ENCODE measurements around the gene DNAI2.

DNA sequence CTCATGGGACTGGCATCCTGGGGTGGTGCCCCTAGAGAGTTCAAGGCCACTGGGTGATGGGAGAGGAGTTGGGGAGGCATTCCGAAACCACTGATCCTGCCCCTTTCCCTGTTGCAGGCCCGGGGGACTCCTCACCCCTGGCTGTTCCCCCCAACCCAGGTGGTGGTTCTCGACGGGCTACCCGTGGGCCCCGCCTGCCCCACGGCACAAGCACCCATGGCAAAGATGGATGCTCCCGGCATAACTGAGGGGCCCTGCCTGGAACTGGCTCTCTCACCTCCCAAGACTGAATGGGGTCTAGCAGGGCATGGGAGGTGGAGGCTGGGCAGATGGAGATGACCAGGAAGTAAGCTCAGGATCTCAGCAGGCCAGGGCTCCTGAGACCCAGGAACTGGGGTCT is 81.0 kb downstream of the DNAI2 start:
- TF ChIP-seq FOXM1 (IDR thresholded peaks at IDR 0.05; ENCODE audit: borderline replicate concordance, low read depth) (no peak), CEBPB (IDR thresholded peaks at IDR 0.05) (no peak), EP300 (IDR thresholded peaks at IDR 0.05; ENCODE audit: borderline replicate concordance) (no peak), TAF1 (IDR thresholded peaks at IDR 0.05; ENCODE audit: low read depth) (no peak), ZBTB7A (IDR thresholded peaks at IDR 0.05; ENCODE audit: low read depth) (no peak), YY1 (IDR thresholded peaks at IDR 0.05; ENCODE audit: low read depth) (no peak), EGR1 (IDR thresholded peaks at IDR 0.05) (no peak), RAD21 (IDR thresholded peaks at IDR 0.05; ENCODE audit: low read depth) (no peak)
- TF ChIP-seq, protein P1, sequence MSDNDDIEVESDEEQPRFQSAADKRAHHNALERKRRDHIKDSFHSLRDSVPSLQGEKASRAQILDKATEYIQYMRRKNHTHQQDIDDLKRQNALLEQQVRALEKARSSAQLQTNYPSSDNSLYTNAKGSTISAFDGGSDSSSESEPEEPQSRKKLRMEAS (IDR thresholded peaks at IDR 0.05), result no peak
- TF ChIP-seq, protein P2, sequence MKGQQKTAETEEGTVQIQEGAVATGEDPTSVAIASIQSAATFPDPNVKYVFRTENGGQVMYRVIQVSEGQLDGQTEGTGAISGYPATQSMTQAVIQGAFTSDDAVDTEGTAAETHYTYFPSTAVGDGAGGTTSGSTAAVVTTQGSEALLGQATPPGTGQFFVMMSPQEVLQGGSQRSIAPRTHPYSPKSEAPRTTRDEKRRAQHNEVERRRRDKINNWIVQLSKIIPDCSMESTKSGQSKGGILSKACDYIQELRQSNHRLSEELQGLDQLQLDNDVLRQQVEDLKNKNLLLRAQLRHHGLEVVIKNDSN (IDR thresholded peaks at IDR 0.05), result no peak
- TF ChIP-seq, protein P3, sequence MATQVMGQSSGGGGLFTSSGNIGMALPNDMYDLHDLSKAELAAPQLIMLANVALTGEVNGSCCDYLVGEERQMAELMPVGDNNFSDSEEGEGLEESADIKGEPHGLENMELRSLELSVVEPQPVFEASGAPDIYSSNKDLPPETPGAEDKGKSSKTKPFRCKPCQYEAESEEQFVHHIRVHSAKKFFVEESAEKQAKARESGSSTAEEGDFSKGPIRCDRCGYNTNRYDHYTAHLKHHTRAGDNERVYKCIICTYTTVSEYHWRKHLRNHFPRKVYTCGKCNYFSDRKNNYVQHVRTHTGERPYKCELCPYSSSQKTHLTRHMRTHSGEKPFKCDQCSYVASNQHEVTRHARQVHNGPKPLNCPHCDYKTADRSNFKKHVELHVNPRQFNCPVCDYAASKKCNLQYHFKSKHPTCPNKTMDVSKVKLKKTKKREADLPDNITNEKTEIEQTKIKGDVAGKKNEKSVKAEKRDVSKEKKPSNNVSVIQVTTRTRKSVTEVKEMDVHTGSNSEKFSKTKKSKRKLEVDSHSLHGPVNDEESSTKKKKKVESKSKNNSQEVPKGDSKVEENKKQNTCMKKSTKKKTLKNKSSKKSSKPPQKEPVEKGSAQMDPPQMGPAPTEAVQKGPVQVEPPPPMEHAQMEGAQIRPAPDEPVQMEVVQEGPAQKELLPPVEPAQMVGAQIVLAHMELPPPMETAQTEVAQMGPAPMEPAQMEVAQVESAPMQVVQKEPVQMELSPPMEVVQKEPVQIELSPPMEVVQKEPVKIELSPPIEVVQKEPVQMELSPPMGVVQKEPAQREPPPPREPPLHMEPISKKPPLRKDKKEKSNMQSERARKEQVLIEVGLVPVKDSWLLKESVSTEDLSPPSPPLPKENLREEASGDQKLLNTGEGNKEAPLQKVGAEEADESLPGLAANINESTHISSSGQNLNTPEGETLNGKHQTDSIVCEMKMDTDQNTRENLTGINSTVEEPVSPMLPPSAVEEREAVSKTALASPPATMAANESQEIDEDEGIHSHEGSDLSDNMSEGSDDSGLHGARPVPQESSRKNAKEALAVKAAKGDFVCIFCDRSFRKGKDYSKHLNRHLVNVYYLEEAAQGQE (IDR thresholded peaks at IDR 0.05; ENCODE audit: low read depth), result no peak

All from Ishikawa (cell line).